Measurements from ENCODE around the gene RUFY3.

The RUFY3 gene

DNA sequence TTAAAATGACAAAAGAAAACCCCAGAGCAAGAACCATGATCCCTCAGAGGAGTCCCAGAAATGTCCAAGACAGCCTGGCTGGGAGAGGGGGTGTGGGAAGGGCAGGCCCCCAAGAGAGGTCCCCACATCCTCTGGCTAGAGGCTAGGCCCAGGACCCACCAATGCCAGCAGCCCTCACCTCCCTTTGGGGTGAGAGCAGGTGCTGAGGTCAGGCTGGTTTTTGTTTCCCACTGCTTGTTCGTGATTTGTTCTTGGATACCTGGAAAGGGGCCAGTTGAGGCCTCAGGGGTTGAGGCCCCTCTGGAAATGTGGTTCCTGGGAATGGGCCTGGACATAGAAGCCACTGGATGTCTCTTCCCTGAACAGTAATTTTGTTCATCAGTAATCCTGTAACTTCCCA is 120.2 kb downstream of the RUFY3 start:
- DNase-seq (ENCODE audit: low read depth) = no peak

DNA sequence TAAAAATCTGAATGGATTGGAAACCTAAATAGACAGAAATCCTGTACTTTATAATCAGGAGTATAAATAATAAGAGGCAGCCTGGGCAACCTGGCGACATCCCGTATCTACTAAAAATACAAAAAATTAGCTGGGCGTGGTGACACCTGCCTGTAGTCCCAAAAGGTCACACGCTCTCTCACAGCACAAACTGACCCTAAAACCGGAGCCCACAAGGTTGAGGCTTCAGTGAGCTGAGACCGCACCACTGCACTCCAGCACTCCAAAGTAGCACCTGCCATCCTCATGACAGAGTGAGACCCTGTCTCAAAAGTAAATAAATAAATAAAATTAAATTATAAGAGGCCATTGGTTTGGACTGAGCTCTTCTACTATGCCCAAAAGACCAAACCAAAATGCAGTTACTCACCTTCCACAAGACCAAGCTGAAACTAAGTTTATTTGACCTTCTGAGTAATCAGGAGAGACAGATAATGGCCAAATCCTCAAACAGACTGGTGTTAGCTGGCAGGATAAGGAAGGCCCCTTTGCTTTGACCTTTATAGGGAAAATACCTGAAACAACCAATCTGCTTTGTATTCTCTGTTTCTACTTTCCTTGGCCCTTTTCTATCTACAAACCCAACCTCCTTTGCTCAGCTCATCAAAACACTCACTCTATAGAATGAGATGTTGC is 121.1 kb downstream of the RUFY3 start:
- DNase-seq (ENCODE audit: low read depth) = no peak

GRCh38 chr4:70844180-70844579 is 122.4 kb downstream of the RUFY3 start:
- DNase-seq (ENCODE audit: low read depth) = no peak

- DNase-seq (ENCODE audit: low read depth) = no peak
Measured at GRCh38 chr4:70849291-70849690, 127.5 kb downstream of the RUFY3 start.

GRCh38 chr4:70855464-70855863 is 133.7 kb downstream of the RUFY3 start:
- DNase-seq (ENCODE audit: low read depth) = no peak
